BJ (cell line): Measurements from ENCODE around the gene CGB8. TPM values are rescaled to one million over a fixed set of nuclear protein-coding genes. Genes with fewer than 3 reads are reported as not detected.
"Not testable (repeated sequence)": the region's sequence is repeated elsewhere in the genome, so short reads cannot be mapped to it uniquely, and the experiment has no call there.

Experiments used
- CTCF ChIA-PET: fragments of 350-600 bp; formaldehyde crosslinking; extraction: SDS; loops from one replicate; lab custom pipeline; 2021; ENCODE audit warnings: antibody characterized with exemption, inconsistent platforms; lab: Yijun Ruan, JAX
- POLR2A ChIA-PET: fragments of 300-600 bp; sonication (Branson Sonifier 250); formaldehyde crosslinking; extraction: SDS; loops from one replicate; lab custom pipeline; 2021; ENCODE audit warnings: antibody characterized with exemption; lab: Charles Lee
- DNase-seq: peaks from one replicate; pipeline ENCODE4 v3.0.0-alpha.2; 2011; ENCODE audit warnings: low read depth
- H3K27me3 ChIP-seq: 2 replicates; pipeline ENCODE4 v1.6.0; 2011; ENCODE audit warnings: low read length; ENCODE audit not compliant: control insufficient read depth, insufficient read depth
- H3K36me3 ChIP-seq: 2 replicates; pipeline ENCODE4 v1.5.1; 2011; ENCODE audit warnings: low read length; ENCODE audit not compliant: control insufficient read depth, insufficient read depth
- H3K4me3 ChIP-seq: 2 replicates; pipeline ENCODE4 v1.5.1; 2011; ENCODE audit warnings: low read depth, mild to moderate bottlenecking, control low read depth, low read length
- CTCF ChIP-seq: IDR thresholded peaks from 2 replicates; pipeline ENCODE4 v1.5.1; 2011; ENCODE audit warnings: low read depth, mild to moderate bottlenecking, control low read depth, inconsistent platforms, low read length, moderate library complexity; ENCODE audit not compliant: insufficient read depth
- polyA plus RNA-seq: library from polyadenylated mRNA; depleted of rRNA; stranded (reverse); fragments of >200 nt; gene quantifications from 2 replicates; pipeline ENCODE4 v1.2.3, GENCODE V29; 2011

CGB8 gene
- polyA plus RNA-seq, 1 experiment = not detected

- Histone ChIP-seq H3K4me3 (peak within 1 kb of the TSS; percentile 40), H3K27me3 (no peaks in the 10 kb centered on the region), H3K36me3 (no peaks in the 10 kb centered on the region)
- ChIA-PET CTCF (interaction anchor here (0.7 to 3.5 kb wide), 4 partner anchors 17 to 58 kb away, joined by 3 to 14 read pairs (median 5); no protein-coding TSS in a partner anchor), POLR2A (interaction anchor here (1.6 kb wide), 1 partner anchor 64 kb away, joined by 4 read pairs; the partner anchor contains the start of genes GYS1 and RUVBL2)
- DNase-seq = no peak
- TF ChIP-seq CTCF = no peak
These were observed 8.8 kb upstream of the CGB8 start, which contains the start of gene CGB7 for GRCh38 chr19:49057636-49058234. Gene CGB7 (minus strand): TSS chr19:49057749. CDS start chr19:49055375, 2,374 bp downstream.

- H3K4me3 ChIP-seq = peak overlapping the region; percentile 40
- not testable (repeated sequence) for H3K27me3 ChIP-seq, DNase-seq, H3K36me3 ChIP-seq
- CTCF ChIA-PET = interaction anchor here (0.9 to 1.3 kb wide), 3 partner anchors 14 to 72 kb away, joined by 3 read pairs; partner anchors contain the start of gene LIN7B
- POLR2A ChIA-PET = interaction anchor here (1.6 kb wide), 1 partner anchor 64 kb away, joined by 4 read pairs; the partner anchor contains the start of genes GYS1 and RUVBL2
These were observed 8.1 kb upstream of the CGB8 start for GRCh38 chr19:49056902-49057596.

- CTCF ChIA-PET = interaction anchor here (0.9 to 1.3 kb wide), 5 partner anchors 12 to 73 kb away, joined by 3 read pairs; partner anchors contain the start of genes CGB5 and LIN7B
- no peak for DNase-seq
- POLR2A ChIA-PET = interaction anchor here (1.6 kb wide), 1 partner anchor 63 kb away, joined by 4 read pairs; the partner anchor contains the start of genes GYS1 and RUVBL2
- Histone ChIP-seq H3K4me3 (peak overlapping the region; percentile 40), H3K36me3 (no peaks in the 10 kb centered on the region), H3K27me3 (no peaks in the 10 kb centered on the region)
- TF ChIP-seq CTCF = peak; percentile 52
These were observed 7.4 kb upstream of the CGB8 start for GRCh38 chr19:49056101-49056901.

- H3K27me3 ChIP-seq, H3K36me3 ChIP-seq, H3K4me3 ChIP-seq, DNase-seq, CTCF ChIA-PET, POLR2A ChIA-PET: not testable (repeated sequence)
These were observed 1.6 kb upstream of the CGB8 start for GRCh38 chr19:49050376-49051033.

- DNase-seq, H3K36me3 ChIP-seq, H3K27me3 ChIP-seq, CTCF ChIA-PET, POLR2A ChIA-PET, H3K4me3 ChIP-seq: not testable (repeated sequence)
These were observed 923 bp upstream of the CGB8 start for GRCh38 chr19:49049834-49050233.

GRCh38 chr19:49043548-49043947 lies 5.4 kb downstream of the CGB8 start, which contains the start of gene CGB5:
Gene CGB5 (plus strand): TSS chr19:49043848. CDS start chr19:49044210, 362 bp downstream.
- H3K4me3 ChIP-seq, H3K36me3 ChIP-seq, DNase-seq, POLR2A ChIA-PET, H3K27me3 ChIP-seq: not testable (repeated sequence)
- CTCF ChIA-PET = interaction anchor here (0.8 kb wide), 1 partner anchor 12 kb away, joined by 3 read pairs; no protein-coding TSS in a partner anchor

GRCh38 chr19:49042666-49043065 lies 6.2 kb downstream of the CGB8 start:
- DNase-seq, H3K27me3 ChIP-seq: not testable (repeated sequence)

More at GRCh38 chr19:49042666-49043065, 6.2 kb downstream of the CGB8 start:
- CTCF ChIA-PET, H3K4me3 ChIP-seq, POLR2A ChIA-PET, H3K36me3 ChIP-seq: not testable (repeated sequence)
